Stimulated activated CD8-positive, alpha-beta memory T cell treated with anti-CD3 and anti-CD28 coated beads, Interleukin-12 subunit alpha, Interleukin-12 subunit beta, amount 100 ng/mL, for 1 hour (primary cell): Measurements from ENCODE around the gene COL27A1.

Source experiments
- DNase-seq: peaks from one replicate; pipeline ENCODE4 v3.0.0-alpha.2; 2020; ENCODE audit warnings: low read depth

COL27A1 gene

DNA sequence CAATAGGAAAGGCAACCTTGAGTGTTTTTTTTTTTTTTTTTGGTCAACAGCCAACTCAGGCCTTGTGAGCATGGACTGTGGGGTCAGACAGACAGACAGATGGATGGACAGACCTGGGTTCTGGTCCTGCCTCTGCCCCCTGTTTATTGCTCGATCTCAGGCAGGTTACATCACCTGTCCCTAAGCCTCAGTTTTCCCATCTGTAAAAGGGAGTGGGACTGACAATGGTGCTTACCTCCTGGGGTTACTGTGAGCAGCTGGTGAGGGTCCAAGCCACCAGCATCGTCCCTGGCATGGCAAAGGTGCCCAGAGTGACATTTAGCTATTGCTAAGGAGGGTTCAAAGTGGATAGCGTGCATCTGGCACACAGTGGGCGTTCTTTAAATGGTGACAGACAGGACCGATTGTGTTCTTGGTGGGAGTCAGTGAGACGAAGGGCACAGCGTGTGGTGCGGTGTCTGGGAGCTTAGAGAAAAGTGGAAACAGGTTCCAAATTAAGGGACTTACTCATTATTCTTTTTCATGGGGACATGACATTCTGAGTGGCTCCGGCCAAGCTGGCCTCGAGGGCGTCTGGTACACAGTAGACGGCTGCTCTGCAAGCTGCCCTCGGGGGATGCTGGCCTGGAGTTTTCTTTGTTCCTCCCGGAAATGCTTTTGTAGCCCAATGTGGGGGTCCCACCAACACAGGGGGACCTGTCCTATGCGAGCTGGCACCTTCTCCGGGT, 72.1 kb downstream of the COL27A1 start:
- no peak for DNase-seq

DNA sequence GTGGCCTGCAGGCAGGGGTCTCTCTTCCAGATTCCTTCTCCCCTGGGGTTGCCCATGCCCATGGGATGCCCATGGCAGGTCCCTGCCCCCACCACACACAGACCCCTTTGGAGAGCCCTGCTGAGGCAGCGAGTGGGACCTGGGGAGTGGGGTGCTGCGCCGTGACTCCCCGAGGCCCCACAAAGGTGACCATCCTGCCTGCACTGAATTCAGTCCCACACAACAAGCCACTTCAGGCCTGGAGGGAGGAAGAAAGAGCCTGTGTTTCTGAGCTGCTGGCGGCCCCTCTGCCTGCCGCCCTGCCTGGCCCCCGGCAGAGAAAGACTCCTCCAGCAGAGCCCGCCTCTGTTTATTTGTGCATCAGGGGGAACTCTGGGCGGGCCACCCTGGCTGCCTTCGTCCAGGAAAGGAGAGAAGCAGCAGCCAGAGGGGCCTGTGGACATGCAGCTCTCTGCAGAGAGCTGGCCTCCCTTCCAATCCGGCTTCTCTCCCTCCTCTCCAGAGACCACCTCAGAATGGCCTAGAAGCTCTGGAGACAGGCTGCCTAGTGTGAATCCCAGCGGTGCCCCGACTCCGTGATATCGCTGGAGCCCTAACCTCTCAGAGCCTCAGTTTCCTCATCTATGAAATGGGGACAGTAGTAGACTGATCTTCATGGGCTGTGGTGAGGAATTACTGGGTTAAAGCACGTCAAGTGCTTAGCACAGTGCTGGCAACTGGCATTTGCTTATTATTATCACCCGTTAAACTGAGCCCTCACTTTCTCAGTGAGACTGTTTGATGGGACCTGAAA, 72.9 kb downstream of the COL27A1 start:
- DNase-seq = no peak

DNA sequence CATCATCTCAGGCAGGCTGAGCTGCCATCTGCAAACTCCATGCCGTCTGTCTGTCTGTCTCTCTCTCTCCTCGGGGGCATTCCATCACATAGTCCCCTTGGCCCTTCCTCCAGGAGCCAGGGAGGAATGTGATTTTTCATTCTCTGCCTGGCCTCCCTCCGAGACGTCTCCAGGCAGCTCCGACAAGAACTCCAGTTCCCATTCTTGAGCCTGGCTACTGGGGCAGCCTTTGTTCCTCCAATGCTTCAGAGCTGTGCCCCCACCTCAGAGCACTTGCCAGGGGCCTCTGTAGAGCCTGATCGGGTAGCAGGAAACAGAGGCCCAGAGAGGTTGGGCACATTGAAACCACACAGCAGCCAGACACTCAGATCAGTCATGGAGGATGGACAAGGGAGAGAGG, 74.0 kb downstream of the COL27A1 start:
- DNase-seq = no peak

DNA sequence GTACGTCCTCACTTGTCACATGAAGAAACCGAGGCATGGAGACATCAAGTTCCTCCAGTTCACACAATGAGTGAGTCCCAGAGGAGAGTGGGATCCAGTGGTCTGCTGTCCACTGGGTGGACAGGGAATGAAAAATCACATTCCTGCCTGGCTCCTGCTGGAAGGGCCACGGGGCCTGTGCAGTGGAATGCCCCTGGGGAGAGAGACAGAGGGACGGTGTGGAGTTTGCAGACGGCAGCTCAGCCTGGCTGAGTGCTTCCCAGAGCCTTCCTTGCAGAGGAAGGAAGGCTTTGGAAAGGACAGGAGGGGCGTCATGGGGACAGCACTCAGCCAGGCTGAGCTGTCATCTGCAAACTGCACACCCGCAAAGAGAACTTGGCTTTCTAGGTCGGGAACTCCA, 74.7 kb downstream of the COL27A1 start:
- no peak for DNase-seq

DNA sequence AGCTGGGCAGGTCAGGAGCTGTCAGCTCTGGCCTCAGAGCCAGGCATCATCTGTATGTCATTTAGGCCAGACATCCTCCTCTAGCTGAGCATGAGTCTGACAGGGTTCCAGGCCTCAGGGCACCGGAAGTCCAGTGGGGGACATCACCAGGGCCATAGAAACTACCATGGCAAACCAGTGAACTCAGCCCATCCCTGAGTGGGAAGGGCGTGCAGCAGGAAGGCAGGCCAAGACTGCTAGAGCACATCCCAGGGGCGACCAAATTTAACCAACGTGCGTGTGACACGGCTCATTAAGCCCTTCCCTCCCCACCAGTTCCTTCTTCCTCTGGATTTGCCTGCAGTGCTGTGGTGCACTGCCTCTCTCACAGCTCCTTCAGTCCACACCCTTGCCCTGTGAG, 75.9 kb downstream of the COL27A1 start:
- DNase-seq = no peak

DNA sequence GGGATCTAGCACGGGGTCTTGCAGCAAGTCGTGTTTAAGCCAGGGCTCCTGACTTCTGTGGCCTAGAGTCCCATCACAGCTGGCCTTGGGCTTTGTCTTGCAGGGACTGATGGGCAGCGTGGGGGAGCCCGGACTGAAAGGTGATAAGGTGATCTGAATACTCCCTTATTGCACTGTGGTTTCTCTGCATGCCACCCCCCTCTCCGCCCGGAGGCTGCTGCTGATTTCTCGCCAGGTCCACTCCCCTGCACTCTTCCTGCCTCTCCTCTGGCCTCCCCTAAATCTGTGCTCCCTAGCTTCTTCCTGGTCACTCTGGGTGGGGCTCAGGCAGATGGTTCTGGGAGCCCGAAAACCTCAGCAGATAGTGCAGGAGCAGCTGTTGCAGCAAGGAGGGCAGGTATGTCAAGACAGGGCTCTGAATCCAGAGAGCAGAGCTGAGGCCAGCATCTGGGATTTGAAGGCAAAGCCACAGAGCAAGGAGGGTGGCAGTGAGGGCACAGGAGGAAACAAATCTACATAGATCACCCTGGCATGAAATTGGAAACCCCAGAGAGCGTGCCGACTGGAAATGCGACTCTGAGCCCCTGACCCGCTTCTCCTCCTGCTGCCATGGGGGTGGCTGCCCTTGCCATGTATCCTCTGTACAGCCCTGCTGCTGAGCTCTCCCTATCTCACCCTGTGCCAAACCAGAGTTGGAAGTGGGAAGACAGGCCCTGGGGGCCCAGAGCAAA, 76.5 kb downstream of the COL27A1 start:
- DNase-seq = no peak

DNA sequence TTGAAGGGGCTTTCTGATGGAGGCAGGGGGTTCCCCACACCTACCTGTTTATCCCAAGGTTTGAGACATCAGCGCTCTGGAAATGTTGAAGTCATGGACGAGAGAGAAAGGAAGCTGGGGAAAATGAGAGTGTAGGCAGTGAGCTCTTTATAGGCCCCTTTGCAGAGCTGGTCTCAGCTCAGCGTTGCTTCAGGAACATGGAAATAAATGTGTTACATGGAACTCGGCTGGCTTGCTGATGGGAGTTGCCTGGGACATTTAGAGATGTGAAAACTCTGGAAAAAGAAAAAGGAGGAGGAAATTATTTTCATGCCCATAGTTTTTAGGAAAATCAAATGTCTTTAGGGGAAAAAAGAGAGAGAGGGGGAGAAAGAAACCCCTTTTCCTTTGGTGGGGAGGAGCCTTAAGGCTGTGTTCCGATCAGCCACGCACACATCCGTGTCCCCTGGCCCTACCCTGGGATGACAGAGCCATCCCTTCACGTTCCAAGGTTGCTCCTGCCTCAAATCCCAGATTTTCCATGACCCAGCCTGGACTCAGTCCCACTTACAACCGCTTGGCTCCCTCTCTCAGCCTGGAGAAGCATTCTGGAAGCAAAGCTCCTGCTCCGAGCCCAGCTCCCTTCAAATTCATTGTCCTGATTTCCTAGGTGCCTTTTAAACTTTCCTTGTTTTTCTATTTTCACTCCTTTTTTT, 78.3 kb downstream of the COL27A1 start:
- DNase-seq = no peak

DNA sequence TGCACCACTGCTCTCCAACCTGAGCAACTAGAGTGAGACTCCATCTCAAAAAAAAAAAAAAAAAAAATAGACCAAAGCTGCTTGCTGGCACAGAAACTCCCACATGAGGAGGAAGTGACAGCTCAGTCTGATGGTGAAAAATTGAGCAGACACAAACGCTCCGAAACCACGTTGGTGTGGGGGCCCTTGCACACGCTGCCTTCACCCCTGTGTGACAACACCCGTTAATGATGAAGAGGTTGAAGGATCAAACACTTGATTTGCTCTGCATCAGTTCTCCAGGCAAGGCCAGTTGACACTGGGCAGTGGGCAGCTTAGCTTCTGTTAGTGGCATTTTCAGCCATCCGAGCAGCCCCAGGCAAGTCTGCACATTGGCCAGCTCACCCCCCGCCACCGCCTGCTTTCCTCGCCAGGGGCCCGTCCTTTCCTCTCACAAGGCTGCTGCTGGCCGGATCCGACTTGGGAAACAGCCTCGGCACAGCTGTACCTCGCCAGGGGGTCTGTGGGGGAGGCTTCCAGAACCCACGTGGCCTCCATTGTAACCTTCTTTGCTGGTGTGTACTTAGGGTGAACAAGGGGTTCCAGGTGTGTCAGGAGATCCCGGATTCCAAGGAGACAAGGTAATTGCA, 79.8 kb downstream of the COL27A1 start:
- DNase-seq = no peak

DNA sequence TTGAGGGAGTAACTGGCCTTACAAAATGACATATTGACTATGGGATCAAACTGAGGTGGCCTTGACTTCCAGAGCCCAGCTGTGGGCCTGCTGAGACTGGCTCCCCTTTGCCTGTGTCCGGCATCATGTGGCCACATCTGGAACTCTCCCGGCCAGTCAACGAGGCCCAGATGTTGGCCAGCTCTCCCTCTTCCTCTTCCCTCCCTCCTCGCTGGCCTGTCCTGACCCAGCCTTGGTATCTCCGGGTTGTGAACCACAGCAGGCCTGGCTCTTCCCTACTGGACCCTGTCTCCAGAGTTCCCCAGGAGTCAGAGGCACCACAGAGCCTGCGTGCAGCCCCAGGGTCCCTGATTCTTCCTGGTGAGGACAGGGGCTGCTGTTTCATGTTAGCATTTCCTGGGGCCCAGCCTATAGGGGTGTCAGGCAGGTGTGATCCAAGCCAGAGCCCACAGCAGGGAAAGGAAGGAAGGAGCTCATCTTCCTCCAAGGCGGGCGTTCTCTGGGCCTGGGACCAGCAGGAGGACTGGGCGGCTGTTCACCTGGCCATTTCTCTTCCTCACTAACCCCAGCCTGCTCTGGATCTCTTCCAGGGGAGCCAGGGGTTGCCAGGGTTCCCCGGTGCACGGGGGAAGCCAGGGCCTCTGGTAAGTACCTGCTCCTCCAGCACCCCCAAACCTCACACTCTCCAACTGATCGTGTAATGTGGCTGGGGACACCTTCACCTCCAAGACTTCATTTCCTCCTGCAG, 81.2 kb downstream of the COL27A1 start:
- no peak for DNase-seq

DNA sequence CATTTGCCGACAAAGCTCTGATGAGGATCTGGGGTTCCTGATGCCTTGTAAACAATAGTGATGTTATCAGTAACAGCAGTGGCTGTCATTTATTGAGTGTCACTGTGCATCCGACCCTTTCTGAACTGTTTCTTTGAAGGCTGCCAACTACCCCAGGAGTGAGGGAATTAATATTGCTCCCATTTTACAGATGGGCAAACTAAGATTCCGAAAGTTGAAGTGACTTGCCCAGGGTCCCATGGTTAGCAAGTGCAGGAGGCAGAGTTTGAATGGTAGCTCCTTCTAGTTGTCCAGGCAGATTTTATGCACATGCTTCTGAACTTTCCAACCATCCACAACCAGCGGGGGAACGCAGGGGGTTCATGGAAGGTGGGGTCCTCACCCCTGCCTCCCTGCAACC, 81.9 kb downstream of the COL27A1 start:
- no peak for DNase-seq

DNA sequence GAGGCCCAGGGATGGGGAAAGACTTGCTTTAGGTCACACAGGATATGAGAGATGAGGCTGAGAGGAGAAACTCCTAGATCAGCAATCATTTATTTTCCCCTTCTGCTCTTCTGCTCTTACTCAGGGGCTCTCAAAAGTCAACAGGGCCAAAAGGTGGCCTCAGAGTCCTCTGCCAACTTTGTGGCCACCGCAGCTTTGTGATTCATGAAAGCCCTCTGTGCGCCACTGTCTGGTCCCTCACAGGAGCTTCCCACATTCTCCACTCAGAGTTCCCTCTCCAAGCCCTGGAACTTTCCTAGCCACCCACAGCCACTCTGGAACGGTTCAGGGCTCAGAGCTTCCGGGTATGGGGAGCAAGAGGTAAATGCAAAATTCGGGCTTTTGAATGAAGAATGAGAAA, 82.4 kb downstream of the COL27A1 start:
- no peak for DNase-seq

DNA sequence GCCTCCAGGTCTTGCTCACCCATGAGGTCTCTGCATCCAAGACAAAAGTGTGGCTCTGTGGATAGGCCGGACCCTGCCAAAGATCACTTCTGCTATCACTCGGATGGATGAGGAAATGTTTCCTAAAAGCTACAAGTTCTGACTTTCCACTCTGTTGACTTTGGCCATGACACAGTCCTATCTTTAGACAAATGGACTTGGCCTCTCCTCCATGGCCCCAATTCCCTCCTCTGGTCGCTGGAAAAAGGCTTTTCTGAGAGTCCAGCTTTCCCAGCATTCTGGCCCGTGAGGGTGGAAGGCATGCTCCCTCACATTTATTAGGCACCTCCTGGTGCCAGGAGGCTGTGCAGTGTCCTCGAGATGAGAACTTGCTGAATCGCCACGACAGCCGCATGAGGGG, 83.1 kb downstream of the COL27A1 start:
- DNase-seq = no peak

DNA sequence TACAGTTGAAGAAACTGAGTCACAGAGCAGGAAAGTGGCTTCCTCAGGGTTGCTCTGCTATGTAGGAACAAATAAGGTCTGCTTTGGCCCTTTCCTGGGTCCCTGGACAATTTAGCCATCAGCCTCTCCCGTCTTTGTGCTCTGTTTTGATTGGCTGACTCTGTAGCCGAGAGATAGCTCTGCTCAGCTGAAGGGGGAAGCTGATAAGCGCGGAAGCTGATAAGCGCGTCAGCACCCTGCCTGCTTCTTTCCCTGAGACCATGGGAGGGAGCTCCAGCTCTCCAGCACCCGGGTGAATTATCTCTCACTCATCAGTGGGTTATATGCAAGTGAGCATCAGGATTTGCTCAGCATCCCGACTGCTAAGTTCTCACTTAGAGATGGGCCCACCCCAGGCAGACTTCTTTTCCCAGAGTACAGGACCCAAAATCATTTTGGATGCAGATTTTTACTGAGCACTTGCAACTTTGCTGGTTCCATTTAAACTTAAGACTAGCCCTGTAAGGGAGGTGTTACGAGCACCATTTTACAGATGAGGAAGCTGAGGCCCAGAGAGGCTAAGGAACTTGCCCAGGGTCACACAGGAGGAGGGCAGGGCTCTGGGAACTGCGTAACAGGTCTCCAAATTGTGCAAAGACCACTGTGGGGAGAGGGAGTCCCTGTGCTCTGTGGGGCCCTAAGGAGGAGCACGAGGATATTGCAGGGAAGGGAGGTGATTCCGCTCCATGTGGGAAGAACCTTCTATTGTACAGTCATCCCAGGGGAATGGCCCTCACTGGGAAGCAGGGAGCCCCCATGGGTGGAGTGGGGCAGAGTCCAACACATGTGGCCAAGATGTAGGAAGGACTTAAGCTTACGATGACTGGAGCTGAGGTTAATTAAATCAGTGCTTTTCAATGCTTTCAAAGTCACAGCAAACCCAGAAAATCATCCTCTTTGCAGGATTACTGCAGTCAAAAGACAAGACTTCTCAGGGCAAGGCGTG, 83.8 kb downstream of the COL27A1 start:
- no peak for DNase-seq

DNA sequence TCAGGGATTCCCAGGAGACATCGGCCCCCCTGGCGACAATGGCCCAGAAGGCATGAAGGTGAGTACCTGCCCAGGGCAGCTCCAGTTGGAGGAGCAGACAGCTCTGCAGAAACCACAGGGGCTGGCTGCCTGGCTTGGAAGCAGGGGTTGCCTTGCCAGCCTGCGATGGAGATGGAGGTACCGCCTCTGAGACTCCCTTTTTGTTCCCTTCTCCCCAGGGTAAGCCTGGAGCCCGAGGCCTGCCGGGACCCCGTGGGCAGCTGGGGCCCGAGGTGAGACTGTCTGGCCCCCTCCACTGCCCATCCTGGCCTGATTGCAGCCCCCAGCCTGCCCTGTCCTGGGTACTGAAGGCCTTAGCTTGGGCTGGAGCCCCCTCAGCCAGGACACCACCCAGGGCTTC, 84.9 kb downstream of the COL27A1 start:
- no peak for DNase-seq

DNA sequence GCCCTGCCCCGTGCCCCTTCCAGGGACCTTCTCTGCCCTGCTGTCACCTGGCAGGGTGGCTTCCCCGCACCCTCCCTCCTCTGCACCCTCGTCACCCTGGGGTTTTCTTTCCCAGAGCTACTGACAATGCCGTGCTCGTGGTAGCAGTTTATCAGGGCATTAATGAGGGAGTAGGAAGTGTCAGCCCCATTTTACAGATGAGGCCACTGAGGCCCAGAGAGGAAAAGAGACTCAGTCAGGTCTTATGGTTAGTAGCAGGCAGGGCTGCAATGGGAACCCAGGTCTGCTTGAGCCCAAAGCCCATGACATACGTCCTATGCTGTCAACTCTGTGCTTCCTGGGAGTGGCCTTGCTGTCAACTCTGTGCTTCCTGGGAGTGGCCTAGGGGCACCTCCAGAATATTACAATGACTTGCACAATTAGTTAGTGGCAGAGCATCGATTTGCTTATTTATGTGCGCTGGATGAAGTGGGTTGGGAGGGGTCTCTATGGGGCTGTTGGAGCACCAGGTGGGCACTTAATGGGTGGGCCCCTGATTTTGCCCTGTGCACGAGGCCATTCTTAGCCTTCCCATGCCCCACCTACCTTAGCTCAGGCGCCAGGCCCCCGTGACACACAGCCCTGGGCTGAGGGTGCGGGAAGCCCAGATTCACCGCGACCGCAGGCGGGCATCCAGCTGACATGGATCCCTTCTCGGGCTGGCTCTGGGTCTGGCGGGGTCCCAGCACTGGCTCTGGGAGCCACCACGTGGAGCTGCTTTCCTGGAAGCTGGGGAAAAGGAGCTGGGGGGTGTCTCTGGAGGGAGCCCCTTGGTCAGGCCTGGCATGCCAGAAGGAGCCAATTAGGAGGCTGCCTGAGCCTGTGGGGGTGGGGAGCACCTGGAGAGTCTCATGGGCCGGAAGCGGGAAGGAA, 85.6 kb downstream of the COL27A1 start:
- no peak for DNase-seq

DNA sequence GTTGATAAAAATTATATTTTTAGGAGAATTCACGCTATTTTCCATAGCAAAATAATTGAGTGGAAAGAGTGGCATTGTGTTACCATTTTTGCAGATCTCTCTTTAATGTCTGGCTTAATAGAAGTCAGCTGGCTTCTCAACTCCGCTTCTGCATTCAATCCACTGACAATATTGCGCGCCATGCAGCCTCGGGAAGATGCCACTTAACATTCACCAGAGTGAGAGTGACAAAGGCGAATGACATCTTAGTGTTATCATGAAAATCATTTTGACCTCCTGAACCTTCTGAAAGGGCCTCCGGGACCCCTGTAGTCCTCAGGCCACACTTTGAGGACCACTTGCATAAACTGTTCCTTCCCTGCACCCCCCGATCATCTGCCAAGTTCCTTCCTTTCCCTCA, 87.5 kb downstream of the COL27A1 start:
- DNase-seq = no peak

DNA sequence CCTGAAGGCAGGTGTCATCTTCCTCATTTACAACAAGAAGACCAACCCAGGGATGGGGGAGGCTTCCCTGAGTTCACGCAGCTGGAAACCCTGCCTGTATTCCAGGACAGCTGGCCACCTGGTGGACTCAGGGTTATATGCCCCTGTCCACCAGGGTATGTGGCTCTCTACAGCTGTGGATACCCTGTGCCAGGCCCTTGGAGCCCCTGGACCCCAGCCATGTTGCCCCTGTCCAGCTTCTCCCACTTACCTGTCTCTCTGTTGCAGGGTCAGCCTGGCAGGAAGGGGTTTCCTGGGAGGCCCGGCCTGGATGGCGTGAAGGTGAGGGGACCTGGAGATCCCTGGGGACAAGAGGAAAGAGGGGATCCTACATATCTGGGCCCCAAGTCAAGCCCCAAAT, 87.9 kb downstream of the COL27A1 start:
- no peak for DNase-seq

DNA sequence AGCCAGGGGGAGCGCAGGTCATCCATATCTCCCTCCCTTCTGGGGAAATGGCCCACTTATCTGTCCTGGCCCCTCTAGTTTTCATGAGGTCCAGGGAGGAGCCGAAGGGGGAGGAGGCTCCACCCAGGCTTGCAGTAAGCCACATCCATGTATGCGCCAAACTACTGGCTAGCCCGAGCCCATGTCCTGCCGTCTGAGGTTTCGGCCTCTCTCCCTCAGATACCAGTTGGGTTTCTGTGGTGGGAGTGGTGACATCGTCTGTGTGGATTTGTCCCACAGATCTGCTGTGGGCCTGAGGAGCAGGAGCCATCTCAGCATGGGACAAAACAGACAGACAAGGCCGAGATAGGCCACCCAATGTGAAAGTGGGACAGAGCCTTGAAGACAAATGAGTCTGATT, 89.2 kb downstream of the COL27A1 start:
- no peak for DNase-seq

DNA sequence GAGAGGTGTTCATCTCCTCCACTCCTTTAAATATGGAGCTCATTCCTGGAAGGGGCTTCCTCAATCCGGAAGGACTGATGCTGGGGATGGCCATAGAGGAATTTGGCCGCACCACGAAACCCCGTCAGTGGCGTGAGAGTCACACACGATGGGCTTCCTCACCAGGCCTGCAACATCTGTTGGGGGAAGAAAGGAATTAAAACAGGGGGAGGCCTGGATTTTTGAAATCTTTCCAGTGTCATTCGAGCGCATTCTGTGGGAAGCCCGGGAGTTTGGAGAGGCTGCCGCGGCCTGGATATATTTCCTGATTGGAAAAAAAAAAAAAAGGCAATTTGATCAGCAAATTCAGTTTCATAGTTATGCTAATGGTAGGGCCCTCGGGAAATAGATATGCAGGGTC, 91.2 kb downstream of the COL27A1 start:
- no peak for DNase-seq
